HG02973 (cell line): Measurements from ENCODE around the gene MEG3.

Experiments used
- ATAC-seq: cut with Tn5 transposase; IDR thresholded peaks from one replicate; pipeline ENCODE4 v1.9.1; 2021; ENCODE audit warnings: moderate library complexity; ENCODE audit not compliant: unreplicated experiment

The MEG3 gene

DNA sequence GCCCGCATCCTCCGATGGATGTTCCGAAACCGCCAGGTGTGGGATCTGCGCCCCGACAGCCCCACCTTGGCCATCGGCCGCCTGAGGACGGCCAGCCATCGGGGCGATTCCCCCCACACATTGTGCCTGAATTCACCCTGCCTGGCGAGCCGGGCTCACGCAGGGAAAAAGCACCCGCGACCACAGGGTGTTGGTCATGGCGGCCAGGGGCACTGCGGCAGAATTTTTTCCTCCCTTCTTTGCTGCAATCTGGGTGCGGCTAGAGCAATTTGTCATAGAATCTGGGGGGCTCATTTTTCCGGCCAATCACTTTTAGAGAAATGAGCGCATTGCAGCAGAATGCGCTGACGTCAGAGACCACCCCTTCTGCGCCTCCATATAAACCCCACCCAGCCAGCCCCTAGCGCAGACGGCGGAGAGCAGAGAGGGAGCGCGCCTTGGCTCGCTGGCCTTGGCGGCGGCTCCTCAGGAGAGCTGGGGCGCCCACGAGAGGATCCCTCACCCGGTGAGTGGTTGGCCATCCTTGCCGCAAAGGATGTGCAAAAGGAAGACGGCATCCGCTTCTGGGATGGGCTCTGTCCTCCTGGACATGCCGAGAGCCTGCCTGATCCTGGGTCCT is at the start of gene MEG3:
TSS of gene MEG3 (plus strand) at position 406 of the 619 bp plus-strand sequence.
- no peak for ATAC-seq

DNA sequence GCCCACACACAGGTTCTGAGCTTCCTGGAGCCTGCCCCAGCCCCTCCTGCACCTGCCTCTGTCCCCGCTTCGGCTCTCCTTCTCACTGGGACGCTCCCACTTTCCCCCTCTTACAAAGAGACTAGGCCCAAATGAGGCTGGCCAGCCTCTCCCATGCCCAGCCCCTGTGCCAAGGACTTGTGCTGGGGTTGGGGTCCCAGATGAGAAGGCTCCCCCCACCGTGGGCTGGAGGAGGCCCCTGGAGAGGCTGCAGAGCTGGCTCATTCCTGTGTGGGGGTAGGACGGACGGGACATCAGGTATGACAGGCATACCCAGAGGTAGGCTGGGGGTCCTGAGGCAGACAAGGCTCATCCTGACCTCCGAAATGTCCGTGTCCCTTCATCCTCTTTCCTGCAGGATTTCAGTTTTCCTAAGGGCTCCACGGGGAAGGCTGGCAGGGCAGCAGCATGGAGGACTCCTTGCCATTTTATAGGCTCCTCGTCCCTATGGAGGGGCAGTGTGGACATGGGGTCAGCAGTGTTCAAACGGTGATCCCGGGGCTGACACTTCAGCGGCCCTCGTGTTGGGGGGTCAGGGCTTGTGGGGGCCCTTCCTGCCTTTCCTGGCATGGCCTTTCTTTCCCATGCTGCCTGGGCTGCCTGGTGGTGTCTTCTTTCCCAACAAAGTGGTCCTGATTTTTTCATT is 49.1 kb upstream of the MEG3 start:
- ATAC-seq = no peak

DNA sequence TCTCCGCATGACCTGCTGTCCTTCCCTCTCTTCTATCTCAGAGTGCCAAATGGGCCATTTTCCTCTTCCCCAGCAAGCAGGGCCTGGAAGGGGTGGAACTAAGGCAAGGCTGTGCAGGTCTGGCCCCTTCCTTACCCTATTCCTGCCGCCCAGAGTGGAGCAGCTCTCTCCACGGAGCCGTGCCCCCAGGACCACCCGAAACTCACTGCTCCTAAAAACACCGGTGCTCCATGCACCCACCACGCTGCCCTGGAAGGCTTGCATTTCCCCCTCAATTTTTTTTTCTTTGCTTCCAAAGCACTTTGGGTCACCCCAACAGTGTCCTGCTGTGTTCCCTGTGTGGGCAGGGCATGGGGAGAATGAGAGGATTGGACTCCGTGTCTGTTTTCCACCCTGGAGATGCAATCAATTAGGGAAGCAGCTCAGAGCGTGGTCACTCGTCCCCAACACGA is 48.5 kb upstream of the MEG3 start:
- ATAC-seq = no peak

DNA sequence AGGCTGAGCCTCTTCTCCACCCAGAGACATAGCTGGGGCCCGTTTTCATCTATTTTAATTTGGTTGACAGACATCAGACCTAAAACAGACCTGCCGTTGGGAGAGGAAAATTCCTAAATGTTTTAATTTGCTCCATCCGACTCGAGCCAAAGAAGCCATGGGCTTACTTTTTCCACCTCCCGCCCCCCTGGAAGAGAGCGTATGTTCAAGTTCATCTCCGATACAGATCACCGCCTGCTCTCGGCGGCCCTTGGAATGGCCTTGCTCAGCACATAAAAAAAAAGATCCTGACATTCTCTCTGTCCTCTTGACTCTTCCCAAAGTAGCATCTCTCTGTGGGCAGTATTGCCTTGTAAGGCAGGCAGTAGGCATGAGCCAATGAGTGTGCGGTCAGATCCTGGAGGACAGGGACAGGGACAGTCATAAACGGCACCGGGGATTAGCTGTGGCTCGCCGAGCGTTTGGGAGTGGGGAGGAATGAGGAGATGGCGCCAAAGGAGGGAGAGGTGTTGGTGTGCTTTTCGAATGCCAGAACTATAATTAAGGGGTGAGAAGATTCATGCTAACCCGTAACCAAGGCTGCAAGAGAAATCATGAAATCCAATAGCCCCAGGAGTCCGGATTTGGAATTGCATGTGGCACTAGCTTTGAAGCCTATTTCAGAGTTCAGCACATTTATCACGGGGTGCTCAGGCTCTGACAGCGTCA is 47.9 kb upstream of the MEG3 start:
- ATAC-seq = no peak

DNA sequence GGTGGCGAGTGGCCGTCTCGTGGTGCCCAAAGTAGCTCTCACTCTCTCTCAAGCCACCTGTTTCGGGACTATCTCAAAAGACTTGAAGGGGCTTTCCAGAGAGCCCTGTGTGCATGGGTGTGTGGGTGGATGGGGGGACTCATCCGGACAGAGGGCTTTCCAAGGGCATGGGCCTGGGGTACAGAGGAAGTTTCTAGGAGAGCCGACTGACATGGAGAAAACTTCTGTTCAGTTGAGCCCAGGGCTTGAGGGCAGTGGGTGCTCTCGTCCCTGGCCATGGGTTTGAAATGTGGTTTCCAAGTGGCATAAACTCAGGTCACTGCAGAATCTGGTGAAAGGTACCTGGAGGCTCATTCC is 47.4 kb upstream of the MEG3 start:
- ATAC-seq = no peak

DNA sequence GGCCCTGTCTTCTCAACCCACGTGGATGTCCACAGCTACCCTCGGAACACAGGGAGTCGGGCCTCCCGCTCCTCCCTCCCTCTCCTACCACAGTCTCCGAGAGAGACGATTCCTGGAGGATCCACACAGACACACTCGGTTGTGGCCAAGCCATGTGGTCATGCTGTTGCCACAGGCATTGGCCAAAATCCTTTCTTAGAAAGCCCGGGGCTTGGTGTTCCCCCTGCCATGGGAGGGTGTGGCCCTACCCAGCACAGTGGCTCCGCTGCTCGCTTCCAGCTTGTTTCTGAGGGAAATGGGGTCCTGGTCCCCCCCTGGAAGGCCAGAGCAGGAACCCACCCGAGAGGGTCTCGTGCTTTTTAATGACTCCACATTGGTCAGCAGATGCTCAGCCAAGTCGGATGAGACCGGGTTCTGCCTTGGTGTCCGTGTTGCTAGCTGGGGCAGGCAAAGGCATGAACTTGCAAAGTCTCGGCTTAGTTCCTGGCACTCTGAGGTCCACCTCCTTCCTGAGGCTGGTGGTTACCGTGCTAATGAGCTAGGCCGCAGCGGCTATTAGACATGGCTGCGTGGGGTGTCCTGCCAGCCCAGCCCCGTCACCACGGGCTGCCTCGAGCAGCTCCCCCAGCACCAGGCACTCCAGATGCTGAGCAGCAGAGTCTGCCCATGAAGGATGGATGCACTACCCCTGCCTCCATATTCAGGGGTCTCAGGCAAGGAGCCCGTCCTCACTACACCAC is 46.8 kb upstream of the MEG3 start:
- ATAC-seq = no peak

DNA sequence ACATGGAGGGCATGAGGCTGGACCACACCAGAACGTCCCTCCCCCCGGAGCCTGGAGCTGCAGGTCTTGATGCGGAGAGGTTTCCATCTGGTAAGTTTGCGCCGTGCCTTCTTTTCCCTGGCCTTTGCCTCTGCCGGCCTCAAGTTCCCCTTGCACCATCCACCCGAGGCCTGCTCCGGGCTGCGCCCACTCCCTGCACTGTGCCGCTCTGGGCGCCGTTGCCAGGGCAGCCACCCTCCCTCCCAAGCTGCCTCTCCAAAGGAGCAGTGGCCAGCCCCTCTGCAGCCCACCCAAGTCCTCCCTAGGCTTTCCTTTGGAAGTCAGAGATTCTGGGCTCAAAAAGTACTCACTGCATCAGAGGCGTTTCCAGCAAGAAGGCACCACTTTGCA is 46.2 kb upstream of the MEG3 start:
- ATAC-seq = no peak

DNA sequence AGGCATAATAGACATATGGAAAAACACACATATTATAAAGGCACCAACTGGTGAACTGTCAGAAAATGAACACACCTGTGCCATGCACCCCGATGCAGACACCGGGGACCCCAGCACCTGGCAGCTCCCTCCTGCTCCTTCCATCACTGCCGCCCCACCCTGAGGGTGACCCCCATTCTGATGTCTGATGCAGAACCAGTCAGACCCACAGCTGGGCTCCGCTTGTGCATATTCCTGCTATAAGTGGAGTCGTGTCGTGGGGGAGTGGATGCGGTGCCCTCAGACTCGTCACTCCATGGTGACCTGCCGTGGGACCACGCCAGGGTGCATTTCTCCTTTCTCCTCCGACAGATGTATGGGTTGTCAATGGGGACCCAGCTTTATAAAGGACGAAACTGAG is 45.7 kb upstream of the MEG3 start:
- ATAC-seq = no peak

DNA sequence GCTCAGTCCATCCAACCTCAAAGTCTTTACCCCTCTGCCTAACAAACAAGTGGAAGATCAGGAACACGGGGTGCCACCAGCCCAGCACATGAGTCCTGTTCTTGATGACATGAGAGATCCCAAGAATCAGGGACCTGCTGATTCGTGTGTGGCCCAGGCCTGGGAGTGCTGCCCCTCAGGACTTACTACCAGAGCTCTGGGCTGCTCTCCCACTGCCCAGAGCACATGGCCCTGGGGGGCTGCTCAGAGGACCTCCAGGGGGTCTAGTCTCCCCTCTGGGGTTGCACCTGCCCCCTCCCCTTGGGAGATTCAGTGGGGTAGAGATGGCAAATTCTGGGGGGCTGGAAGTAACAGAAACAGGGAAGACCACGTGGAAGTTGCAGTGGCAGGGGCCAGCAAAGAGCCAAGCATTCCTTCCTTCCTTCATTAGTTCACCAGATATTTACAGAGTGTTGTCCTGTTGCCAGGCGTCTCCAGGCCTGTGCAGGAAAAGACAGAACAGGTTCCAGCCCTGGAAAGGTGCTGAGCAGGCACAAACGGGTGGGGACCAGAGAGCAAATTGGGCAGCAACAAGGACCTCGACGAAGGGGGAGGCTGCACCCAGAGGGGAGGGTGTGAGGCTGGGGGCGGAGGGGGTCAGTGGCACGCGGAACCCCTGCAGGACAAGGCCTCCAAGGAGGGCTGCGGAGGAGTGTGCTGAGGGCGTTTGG is 45.1 kb upstream of the MEG3 start:
- no peak for ATAC-seq

DNA sequence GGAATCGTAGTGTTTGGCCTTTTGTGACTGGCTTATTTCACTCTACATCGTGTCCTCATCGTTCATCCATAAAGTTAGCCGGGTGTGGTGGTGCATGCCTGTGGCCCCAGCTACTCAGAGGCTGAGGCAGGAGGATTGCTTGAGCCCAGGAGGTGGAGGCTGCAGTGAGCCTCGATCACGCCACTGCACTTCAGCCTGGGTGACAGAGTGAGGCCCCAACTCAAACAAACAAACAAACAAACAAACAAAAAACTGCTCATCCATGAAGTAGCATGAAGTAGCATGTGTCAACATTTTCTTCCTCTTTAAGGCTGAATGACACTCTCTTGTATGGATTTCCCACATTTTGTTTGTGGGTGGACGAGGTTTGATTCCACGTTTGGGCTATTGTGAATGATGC is 44.0 kb upstream of the MEG3 start:
- ATAC-seq = no peak

DNA sequence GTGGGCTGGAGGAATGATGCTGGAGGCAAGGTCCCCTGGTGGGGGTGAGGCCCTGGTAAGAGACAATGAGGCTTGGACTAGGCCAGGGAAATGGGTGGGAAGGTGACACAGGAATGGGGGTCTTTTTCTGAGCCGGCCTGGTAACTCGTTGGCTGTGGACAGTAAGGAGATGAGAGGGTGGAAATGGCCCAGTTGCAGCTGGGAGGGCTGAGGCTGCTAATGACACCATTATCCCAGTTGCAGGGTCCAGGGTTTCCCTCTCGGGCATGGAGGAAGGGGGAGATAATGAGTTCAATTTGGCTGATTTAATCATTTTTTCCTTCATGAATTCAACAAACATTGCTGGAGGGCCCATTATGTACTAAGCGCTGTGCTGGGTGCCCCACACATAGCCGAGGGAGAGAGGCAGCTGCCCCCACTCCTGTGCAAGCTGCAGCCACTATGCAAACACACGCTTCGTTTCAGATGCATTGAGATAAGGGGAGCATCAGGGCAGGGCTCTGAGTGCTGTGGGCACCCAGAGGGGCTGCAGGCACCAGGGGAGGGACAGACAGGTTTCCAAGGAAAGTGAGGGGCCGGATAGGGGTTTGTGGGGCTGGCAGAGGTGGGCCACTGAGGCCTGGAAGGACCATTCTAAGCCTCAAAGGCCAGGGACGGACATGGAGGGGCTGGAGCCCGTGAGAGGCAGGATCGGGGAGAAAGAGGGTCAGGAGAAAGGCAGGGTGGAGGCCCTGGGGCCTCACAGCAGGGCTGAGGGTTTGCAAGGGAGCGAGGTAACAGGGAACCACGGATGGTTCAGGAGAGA is 43.2 kb upstream of the MEG3 start:
- no peak for ATAC-seq

DNA sequence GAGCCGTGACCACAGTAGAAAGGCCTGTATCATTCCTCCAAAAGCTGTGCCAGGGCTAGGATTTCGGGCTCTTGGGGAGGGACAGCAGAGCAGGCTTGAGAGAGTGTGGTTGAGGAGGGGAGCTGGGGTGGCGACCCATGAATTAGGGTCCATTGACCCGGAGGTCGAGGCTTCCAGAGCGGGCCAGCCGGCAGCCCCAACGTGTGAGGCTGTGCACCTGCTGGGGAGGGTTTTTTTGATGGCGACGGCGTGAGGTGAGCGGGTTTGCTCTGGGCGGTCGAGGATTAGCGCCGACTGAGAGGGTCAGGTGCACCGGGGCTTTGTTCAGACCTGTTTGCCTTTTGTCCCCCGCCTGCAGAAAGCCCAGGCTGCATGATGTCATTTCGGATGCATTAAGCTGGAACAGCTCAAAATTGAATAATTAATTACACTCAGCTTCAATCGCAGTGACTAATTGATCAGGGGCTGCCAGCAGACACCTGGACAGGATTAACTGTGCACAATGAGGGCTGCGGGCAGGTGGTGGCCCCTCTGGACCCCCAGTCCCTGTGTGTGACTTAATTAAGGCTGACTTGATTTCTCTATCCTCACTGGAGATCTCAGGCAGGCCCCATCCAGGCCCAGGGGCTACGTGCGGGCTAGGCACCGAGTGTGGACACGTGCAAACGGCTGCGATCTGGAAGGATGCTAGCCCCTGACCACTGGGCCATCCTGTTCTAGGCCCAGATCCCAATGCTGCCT is 42.1 kb upstream of the MEG3 start:
- no peak for ATAC-seq

DNA sequence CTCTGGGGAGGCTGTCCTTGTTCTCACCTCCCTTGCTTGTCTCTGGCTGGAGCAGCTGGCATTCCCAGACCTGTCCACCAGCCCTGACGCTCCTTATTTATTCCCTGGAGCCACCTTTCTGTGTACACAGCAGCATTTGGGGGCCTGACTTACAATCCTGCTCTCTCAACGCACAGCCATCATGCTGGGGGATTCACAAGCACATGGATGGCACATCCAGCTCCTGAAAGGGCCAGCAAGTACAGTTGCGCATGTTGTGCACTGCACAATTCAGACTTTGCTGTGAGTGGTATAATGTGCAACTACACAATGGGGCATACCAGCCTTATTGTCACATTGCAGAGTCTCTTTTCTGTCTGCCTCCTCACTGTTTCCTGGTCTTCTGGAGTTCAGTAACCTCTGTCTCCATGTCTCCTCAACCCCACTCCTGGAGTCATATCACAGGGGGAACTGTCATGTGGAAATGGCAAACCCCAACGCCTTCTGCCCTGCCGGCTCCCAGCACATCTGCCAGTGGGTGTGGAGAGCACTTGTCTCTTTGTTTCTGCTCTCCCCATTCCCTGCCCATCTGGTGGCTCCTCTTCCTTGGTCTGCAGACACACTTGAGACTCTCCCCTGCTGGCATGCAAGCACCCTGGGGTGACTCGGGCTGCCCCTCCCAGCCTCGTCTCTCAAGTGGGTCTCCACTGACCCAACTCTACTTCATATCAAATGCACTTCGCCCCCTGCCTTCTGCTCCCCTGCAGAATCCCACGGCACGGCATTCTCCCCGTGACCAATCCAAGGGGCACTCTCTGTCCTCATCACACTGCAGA is 41.2 kb upstream of the MEG3 start:
- ATAC-seq = no peak

DNA sequence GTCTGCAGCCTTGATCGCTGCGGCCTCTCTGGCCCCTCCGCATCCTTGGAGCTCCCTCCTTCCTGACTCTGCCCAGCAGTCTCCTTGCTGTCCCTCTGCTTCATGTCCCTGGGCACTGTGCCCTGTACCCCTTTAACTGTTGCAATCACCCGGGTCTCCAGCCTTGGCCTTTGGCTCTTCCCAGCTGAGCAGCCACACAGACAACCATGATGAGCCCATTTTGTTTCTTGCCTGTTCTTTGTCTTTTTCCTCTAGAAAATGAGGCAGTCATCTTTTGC is 40.6 kb upstream of the MEG3 start:
- ATAC-seq = no peak

DNA sequence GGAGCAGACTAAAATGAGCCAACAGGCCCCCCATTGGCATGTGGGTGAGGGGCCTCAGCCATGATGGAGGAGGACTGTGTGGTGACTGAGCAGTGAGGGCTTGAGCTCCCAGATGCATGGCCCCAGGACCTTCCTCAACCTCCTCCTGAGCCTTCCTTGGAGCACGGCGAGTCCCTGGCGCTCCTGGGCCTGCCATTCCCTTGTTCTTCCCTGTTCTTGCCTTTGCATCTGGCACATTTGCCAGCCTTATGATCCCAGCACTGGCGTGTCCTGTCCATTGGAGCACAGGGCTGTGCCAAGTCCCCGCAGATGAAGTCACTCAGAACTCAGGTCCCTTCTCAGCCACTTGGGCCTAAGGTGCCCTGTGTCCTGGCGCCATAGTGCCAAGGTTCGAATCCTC is 40.3 kb upstream of the MEG3 start:
- no peak for ATAC-seq

DNA sequence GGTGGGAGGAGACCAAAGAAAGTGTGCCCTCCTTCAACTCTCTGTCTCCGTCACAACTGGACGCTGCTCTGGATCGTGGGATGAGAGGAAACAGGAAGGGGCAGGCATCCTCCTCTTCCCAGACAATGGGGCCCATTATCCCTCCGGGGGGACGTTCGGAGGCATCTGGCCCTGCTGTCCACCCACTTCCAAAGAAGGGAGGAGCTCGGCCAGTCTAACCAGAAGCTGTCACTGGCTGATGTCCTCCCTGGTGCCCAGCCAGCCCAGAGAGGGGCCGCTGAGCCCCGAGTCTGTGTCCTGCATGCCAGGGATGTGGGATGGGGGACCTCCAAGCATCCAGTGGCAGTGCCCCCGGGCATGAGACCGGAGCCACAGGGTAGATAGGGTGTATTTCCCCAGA is 39.8 kb upstream of the MEG3 start:
- no peak for ATAC-seq

DNA sequence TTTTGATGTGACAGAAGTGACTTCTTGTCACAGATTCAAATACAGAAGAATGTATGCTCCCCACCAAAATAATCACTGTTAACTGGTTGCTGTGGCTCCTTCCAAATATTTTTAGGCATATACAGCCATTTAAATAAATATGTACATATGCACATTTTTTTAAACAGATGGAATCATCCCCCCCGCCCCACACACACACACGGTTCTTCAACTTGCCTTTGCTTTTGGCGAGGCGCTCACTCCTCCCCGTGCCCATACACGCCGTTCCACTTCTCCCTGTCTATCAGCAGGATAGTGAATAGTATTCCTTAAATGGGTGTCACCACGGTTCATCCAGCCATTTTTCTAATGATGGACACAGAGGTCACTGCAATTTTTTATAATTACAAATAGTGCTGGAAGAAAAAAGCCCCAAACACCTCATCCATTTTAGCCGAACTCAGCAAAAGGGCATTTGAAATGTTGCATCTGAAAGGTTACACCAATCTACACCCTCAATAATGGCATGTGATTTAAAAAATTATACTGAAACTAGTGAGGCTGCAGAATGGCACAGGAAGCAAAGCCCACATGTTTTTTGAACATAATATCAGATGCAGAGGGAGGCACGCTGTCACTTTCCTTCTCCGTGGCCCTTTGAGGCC is 39.2 kb upstream of the MEG3 start:
- no peak for ATAC-seq

DNA sequence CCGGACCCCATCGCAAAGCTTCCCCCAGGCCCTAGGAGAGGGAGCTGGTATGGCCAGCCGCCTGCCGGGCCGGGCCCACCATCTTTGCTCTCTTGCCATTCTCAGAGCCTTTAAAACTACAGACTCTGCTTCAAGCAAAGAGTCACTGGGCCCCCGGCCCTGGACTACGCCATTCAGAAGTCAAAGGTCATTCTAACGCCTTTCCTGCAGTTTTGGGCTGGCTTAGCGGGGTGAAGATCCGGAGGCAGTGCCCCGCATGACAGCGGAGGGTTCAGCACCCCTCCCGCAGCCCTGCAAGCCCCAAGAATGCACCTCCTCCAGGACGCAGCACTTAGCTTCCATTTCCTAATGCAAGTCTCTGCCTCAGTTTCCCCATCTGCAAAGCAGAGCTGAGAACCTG is 38.3 kb upstream of the MEG3 start:
- no peak for ATAC-seq

DNA sequence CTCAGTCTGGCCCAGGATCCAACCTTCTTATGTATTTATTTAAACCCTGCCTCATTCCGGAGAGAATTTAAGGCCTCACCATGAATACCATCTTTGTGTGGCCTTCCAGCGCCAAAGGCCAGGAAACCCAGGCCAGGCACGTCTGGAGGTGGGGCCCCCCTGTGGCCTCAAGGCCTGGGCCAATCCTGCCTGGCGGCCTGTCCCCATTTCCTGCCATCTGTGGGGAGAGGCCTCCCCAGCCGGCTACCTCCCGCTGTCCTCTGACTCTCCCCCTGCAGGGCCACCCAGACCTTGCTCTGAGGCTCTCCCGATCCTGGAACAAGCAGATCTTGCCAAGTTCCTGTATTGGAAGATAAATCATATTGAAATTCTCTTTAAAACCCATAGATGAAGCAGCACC is 37.4 kb upstream of the MEG3 start:
- ATAC-seq = no peak
